Stomach (tissue), 4 donors: ENCODE measurements around the gene ZNHIT3.

Experiments used
- EP300 ChIP-seq: sonication (generic); formaldehyde crosslinking; IDR thresholded peaks from one replicate; pipeline ENCODE4 v1.6.1; 2017; ENCODE audit warnings: antibody characterized with exemption
- POLR2A ChIP-seq, 4 donors: fragments of 450-650 bp; IDR thresholded peaks; one replicate each; pipeline ENCODE4 v1.6.1; 2016; ENCODE audit warnings: antibody characterized with exemption in 4 of 4, control low read depth in 2 of 4, mild to moderate bottlenecking in 1 of 4, moderate library complexity in 1 of 4
- POLR2AphosphoS5 ChIP-seq, 3 donors: sonication (generic); formaldehyde crosslinking; IDR thresholded peaks; one replicate each; pipeline ENCODE4 v1.6.1; 2016; ENCODE audit warnings: antibody characterized with exemption in 3 of 3
- TF ChIP-seq, protein P1 (sequence below), 7 experiments: fragments of 450-650 bp in 4 of 7; fragments of 200-600 bp in 3 of 7; sonication (generic) in 3 of 7; IDR thresholded peaks; one replicate each; pipeline ENCODE4 v1.5.1; 2016 to 2019; ENCODE audit warnings: antibody characterized with exemption in 7 of 7, control low read depth in 2 of 7, mild to moderate bottlenecking in 1 of 7

GRCh38 chr17:36459601-36460000 lies 26.9 kb upstream of the ZNHIT3 start:
- TF ChIP-seq, protein P1, sequence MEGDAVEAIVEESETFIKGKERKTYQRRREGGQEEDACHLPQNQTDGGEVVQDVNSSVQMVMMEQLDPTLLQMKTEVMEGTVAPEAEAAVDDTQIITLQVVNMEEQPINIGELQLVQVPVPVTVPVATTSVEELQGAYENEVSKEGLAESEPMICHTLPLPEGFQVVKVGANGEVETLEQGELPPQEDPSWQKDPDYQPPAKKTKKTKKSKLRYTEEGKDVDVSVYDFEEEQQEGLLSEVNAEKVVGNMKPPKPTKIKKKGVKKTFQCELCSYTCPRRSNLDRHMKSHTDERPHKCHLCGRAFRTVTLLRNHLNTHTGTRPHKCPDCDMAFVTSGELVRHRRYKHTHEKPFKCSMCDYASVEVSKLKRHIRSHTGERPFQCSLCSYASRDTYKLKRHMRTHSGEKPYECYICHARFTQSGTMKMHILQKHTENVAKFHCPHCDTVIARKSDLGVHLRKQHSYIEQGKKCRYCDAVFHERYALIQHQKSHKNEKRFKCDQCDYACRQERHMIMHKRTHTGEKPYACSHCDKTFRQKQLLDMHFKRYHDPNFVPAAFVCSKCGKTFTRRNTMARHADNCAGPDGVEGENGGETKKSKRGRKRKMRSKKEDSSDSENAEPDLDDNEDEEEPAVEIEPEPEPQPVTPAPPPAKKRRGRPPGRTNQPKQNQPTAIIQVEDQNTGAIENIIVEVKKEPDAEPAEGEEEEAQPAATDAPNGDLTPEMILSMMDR (IDR thresholded peaks at IDR 0.05) = no peak
- TF ChIP-seq POLR2AphosphoS5 (IDR thresholded peaks at IDR 0.05) (no peak), EP300 (no peak), POLR2A (IDR thresholded peaks at IDR 0.05) (no peak)
